LNCAP (cell line): ENCODE data around the gene GPR157.

Experiments used
- TF ChIP-seq, protein P1 (sequence below): fragments of 450-650 bp; IDR thresholded peaks from 2 replicates; pipeline ENCODE4 v1.5.1; 2017; ENCODE audit warnings: mild to moderate bottlenecking

GPR157 gene

DNA sequence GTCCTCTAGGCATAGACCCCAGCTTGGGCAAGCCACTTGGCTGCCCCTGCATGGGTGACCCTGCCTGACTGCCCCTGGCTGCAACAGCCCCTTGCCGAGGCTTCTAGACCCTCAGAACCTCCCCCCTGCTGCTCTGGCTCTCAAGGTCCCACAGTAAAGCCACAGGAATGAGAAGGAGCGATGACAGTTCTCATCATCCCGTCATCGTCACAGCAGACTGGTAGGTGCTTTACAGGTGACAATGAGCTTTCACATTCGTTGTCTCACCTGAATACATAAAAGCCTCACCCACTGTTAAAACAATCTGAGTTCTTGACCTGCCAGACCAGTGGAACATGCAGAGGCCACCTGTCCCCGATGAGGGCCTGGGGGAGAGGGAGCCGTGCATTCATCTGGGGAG is 36.0 kb upstream of the GPR157 start:
- TF ChIP-seq, protein P1, sequence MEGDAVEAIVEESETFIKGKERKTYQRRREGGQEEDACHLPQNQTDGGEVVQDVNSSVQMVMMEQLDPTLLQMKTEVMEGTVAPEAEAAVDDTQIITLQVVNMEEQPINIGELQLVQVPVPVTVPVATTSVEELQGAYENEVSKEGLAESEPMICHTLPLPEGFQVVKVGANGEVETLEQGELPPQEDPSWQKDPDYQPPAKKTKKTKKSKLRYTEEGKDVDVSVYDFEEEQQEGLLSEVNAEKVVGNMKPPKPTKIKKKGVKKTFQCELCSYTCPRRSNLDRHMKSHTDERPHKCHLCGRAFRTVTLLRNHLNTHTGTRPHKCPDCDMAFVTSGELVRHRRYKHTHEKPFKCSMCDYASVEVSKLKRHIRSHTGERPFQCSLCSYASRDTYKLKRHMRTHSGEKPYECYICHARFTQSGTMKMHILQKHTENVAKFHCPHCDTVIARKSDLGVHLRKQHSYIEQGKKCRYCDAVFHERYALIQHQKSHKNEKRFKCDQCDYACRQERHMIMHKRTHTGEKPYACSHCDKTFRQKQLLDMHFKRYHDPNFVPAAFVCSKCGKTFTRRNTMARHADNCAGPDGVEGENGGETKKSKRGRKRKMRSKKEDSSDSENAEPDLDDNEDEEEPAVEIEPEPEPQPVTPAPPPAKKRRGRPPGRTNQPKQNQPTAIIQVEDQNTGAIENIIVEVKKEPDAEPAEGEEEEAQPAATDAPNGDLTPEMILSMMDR, result no peak

DNA sequence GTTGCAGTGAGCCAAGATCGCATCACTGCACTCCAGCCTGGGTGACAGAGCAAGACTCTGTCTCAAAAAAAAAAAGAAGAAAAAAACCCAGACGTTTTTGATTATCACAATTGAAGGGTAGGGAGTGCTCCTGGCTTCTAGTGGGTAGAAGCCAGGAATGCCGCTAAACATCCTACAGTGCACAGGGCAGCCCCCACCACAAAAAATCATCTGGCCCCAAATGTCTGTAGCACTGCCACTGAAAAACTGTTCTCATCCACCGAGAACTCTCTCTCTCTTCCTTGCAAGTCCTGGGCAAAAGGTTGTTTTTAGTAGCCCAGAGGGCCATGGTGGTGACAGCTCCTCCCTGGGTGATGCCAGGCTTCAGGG is 35.6 kb upstream of the GPR157 start:
- TF ChIP-seq, protein P1, result no peak

DNA sequence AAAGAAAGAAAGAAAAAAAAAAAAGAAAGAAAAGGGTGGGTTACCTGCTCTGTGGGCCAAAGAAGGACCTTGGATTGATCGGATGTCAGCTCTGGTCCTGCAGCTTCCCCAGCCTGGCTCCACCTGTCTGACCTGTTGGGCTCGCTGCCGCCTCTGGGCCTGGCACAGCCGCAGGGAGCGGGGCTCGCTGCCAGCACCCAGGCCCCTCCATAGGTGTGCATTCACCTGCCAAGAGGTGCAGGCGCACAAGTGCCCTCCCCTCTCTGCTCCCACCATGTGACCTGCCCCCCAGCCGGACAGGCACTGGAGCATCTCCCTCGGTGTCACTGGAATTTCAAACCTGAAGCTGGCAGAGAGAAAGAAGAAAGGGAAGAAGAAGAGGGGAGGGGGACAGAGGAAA is 33.1 kb upstream of the GPR157 start:
- TF ChIP-seq, protein P1, result no peak

DNA sequence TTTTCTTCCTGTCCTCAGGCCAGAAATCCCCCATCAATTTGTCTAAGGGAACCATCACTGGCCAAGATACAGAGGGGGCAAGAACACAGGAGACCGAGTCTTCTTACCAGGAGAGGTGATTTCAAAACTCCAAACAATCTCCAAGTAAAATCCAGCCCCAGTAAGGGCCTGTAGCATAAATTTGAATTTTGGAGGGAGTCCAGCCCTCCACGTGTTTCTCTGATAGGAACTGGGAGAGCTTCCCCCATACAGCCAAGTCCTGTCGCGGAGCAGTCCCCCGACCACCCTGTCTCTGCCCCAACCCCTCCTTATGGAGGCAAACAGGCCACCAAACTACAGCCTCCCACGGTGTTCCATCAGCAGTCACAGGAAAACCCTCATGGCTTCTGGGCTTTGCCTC is 32.4 kb upstream of the GPR157 start:
- TF ChIP-seq, protein P1, result no peak

DNA sequence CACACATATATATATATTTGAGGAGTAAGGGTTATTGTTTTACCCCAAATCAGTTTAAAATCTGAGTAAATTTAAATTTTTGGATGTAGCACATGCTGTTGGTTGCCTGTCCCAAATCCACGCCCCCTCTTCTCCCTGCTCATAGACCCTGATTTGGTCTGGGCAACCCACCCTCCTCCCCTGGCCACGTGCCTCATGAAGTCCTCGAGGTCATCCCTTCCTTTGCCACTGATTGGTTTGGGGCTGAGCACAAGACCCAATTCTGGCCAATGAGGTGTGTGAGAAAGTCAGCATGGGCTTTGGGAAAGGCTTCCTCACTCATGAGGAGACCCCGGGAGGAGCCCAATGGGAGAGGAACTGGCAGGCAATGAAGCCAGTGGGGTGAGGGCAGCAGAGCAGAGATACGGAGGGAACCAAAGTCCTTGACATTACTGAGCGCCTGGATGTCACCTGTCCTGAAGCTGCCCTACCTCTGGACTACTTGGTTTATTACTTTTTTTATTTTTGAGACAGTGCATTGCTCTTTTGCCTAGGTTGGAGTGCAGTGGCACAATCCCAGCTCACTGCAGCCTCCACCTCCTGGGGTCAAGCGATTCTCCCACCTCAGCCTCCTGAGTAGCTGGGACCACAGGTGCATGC is 31.3 kb upstream of the GPR157 start:
- TF ChIP-seq, protein P1, result no peak

DNA sequence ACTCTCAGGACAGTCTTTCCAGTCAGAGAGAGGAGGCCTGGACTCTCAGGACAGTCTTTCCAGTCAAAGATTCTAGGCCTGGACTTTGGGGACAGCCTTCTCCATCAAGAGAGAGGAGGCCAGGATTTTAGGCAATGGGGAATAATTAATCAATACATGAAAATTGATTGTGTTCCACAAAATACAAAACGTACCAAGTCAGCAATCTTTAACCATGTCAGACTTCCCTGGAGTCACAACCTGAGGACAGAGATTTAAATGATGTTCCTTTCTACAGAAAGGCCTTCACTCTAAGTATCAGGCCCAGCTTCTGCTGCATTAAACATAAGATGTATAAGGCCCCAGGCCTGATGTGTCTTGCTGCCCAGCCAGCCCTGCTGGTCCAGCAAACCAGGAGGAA is 27.0 kb upstream of the GPR157 start:
- TF ChIP-seq, protein P1, result no peak

DNA sequence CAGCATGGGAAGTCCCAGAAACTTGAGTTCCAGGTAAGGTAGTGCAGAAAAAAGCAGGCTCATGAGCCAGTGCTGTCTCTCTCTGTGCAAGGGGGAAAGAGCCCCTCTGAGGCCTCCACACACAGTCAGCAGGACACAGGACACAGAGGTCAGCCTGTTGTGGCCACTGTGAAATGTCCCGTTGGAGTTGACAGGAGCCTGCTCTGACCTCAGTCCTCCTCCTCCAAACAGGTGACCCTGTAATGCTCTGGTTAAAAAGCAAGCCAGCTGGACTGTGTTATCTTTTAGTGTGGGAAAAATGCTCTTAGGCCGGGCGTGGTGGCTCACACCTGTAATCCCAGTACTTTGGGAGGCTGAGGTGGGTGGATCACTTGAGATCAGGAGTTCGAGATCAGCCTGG is 24.2 kb upstream of the GPR157 start:
- TF ChIP-seq, protein P1, result no peak

DNA sequence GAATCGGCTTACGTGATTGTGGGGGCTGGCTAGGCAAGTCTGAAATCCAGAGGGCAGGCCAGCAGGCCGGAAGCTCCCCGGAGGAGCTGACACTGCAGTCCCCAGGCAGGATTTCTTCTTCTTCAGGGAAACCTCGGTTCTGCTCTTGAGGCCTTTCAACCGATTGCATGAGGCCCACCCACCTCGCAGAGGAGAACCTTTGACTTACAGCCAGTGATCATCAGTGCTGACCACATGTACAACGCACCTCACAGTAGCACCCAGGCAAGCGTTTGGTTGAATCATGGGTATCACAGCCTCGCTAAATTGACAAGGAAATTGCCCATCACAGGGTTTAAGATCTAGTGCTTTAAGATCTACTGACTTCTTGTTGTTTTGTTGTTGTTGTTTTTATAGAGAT is 23.6 kb upstream of the GPR157 start:
- TF ChIP-seq, protein P1, result no peak
